Chondrocyte (in vitro differentiated cells): Measurements from ENCODE around the gene SGCE. TPM values are rescaled to one million over a fixed set of nuclear protein-coding genes. Genes with fewer than 3 reads are reported as not detected.

Experiments
- DNase-seq: peaks from one replicate; pipeline ENCODE4 v3.0.0; 2021; ENCODE audit warnings: mixed read lengths, low spot score
- H3K27ac Mint-ChIP-seq: one replicate; pipeline ENCODE4 v1.8.0; 2021; ENCODE audit warnings: mild to moderate bottlenecking, moderate library complexity, mixed read lengths; ENCODE audit not compliant: unreplicated experiment
- H3K27me3 Mint-ChIP-seq: 2 replicates; pipeline ENCODE4 v1.8.0; 2021; ENCODE audit warnings: low read depth, mixed read lengths
- H3K36me3 Mint-ChIP-seq: 2 replicates; pipeline ENCODE4 v1.8.0; 2021; ENCODE audit warnings: low read depth, mixed read lengths
- H3K4me1 Mint-ChIP-seq: 2 replicates; pipeline ENCODE4 v1.8.0; 2021; ENCODE audit warnings: low read depth, mild to moderate bottlenecking, mixed read lengths
- H3K4me3 Mint-ChIP-seq: one replicate; pipeline ENCODE4 v1.8.0; 2021; ENCODE audit warnings: mild to moderate bottlenecking, moderate library complexity, mixed read lengths; ENCODE audit not compliant: unreplicated experiment
- H3K9me3 Mint-ChIP-seq: 2 replicates; pipeline ENCODE4 v1.8.0; 2021; ENCODE audit warnings: low read depth, mixed read lengths
- CTCF ChIP-seq: fragments of 200-600 bp; sonication (generic); IDR thresholded peaks from 2 replicates; pipeline ENCODE4 v1.5.0; 2021; ENCODE audit warnings: antibody characterized with exemption, mild to moderate bottlenecking, moderate library complexity
- total RNA-seq: library from RNA; stranded (reverse); gene quantifications from 3 replicates; pipeline ENCODE4 v1.2.1, GENCODE V29; 2021

Gene SGCE
- total RNA-seq, 1 donor from 2014 or later: 72.3 TPM

GRCh38 chr7:94600267-94600666 lies 55.7 kb downstream of the SGCE start:
- TF ChIP-seq CTCF: no peak
- no peaks in the 10 kb centered on the region for H3K27me3 Mint-ChIP-seq
- DNase-seq: no peak
- H3K36me3 Mint-ChIP-seq: peaks cover 9% of the 10 kb centered on the region
- no peaks in the 10 kb centered on the region for H3K9me3 Mint-ChIP-seq
- H3K4me1 Mint-ChIP-seq: peaks cover 5% of the 10 kb centered on the region
- no peak overlapping the region for H3K27ac Mint-ChIP-seq
- H3K4me3 Mint-ChIP-seq: no peak overlapping the region

DNA sequence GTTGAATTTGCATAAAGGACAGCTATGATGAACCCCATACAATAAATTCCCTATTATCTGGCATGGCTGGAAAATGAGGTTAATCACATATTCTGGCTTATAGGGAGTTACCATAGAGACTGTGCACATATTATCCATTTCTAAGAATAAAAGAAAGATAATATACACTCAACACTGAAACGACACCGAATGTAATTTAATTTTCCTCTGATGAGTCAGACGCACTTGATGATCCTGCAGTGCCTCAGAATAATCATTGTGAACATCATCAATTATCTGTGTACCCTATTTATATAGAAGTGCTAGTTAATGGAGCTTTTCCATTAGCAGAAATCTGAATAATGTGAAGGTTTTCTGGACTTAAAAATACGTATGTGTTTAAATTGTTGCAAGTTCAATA lies 60.2 kb downstream of the SGCE start:
- no peak for DNase-seq
- TF ChIP-seq CTCF: no peak
- Mint-ChIP-seq H3K4me1 (no peaks in the 10 kb centered on the region), H3K9me3 (no peaks in the 10 kb centered on the region), H3K36me3 (peaks cover 14% of the 10 kb centered on the region), H3K27me3 (no peaks in the 10 kb centered on the region), H3K27ac (no peak overlapping the region), H3K4me3 (no peak overlapping the region)

DNA sequence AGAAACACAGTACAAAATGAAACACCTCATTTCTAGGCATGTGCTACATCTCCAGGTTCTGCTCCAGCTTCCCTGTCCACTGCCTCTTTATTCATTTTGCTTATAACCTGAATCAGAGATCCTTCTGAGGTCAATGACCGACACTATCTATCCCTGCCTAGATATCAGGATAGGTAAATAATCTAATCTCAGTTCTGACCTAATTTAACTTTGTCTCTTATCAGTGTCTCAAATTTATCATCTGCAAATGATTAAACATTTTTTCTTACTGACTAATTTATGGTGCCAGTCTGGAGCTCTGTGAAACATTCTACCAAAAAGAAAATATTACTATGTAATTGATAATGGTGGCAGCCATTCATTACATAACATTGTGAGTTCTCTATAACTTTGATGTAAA lies 61.1 kb downstream of the SGCE start:
- DNase-seq: no peak
- Mint-ChIP-seq H3K4me1 (no peaks in the 10 kb centered on the region), H3K27me3 (no peaks in the 10 kb centered on the region), H3K4me3 (no peak overlapping the region), H3K36me3 (peaks cover 14% of the 10 kb centered on the region), H3K27ac (no peak overlapping the region), H3K9me3 (no peaks in the 10 kb centered on the region)
- no peak for TF ChIP-seq CTCF

- Mint-ChIP-seq H3K9me3 (no peaks in the 10 kb centered on the region), H3K27ac (no peak overlapping the region), H3K4me1 (no peaks in the 10 kb centered on the region), H3K36me3 (peaks cover 9% of the 10 kb centered on the region), H3K27me3 (no peaks in the 10 kb centered on the region), H3K4me3 (no peak overlapping the region)
- no peak for TF ChIP-seq CTCF
- no peak for DNase-seq
These were observed 64.8 kb downstream of the SGCE start for GRCh38 chr7:94591176-94591575.

DNA sequence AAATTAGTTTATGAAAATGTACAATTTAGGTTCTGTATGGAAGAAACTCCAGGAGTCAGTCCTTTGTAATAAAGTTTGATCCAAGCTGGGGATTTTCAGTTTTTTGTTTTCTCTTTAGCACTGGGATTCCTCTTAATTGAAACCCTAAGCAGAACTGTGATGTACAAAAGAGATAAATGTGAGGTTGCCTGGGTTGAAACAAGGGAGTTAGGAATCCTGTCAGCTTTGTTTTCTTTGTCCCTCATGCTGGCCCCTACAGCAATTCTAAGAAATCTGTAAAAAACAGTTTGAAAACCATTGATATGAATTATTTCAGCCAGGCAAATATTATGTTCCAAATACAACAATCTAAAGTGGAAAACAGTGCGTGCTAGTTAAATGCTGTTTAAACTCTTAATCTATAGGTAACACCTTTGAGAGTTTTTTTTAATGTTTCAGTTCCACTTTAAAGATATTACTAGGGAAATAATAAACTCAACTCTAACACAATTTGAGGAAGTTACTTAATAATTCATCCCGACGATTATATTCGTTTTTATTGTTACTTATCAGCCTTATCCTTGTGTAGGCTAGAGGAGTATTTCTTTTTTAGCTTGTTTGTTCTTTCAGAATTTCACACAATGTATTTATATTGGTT lies 65.3 kb downstream of the SGCE start:
- no peaks in the 10 kb centered on the region for H3K27me3 Mint-ChIP-seq
- no peaks in the 10 kb centered on the region for H3K4me1 Mint-ChIP-seq
- H3K27ac Mint-ChIP-seq: no peak overlapping the region
- no peak overlapping the region for H3K4me3 Mint-ChIP-seq
- no peaks in the 10 kb centered on the region for H3K9me3 Mint-ChIP-seq
- DNase-seq: no peak
- no peak for TF ChIP-seq CTCF
- peaks cover 10% of the 10 kb centered on the region for H3K36me3 Mint-ChIP-seq
